Measurements from ENCODE around the gene KIF1B. TPM values are rescaled to one million over a fixed set of nuclear protein-coding genes. Genes with fewer than 3 reads are reported as not detected.
A peak's percentile ranks its signal among the peaks of the same experiment; 100 is the strongest.
"Not testable (repeated sequence)": the region's sequence is repeated elsewhere in the genome, so short reads cannot be mapped to it uniquely, and the experiment has no call there.

The KIF1B gene
- total and polyA plus RNA-seq, 8 donors, result 4.0 to 82.2 (median 26.3) TPM

DNA sequence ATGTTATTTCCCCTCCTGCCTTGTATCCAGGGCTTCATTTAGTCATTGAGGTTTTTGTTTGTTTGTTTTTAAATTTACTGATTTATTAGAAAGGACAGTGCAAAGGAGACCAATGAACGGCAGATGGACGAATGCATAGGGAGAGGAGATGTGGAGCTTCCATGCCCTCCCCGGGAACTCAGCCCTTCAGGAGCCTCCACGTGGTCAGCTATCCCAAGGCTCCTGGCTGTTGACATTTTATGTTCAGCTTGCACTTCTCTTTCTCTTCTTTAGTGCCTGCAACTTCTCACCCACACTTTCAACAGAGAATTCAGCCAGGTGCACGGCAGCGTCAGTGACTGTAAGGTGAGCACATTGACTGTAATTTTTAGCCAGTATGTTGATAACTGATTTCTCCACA lies 157.8 kb downstream of the KIF1B start:
- WGBS, 5 donors, result 78 to 89% (median 87%) methylated on average over 6 of the region's 6 CpGs
- H3K36me3 ChIP-seq, result peaks cover 41 to 99% (median 94%) of the 10 kb centered on the region in 4 donors
- intact Hi-C loops (cut with DNase I; ENCODE audit: low total_unique reads), result no loop called here

DNA sequence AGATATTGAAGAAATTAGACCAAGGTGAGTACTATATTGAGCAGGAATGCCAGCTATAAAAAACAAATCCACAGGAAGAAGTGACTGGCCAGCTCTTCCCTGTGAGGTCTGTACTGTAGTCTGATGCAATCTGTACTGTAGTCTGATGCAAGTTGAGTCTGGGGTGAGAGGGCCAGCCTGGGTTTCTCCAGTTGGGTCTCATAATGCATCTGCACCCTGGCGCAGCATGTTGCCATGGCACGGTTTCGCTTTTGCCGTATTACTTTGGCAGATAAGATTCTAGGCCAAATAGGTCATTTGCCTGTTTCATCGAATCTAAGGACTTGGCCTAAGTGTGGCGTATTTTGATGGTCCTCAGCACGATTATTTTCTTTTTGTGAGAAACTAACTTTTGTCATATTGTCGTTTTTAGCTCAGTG lies 164.1 kb downstream of the KIF1B start:
- Histone ChIP-seq H3K27me3 (no peaks in the 10 kb centered on the region), H3K4me3 (no peak overlapping the region), H3K4me1 (peaks cover 0 to 11% (median 0%) of the 10 kb centered on the region in 4 donors), H3K27ac (no peak overlapping the region), H3K36me3 (peaks cover 40 to 92% (median 87%) of the 10 kb centered on the region in 4 donors), H3K9me3 (no peaks in the 10 kb centered on the region)
- no peak for DNase-seq
- intact Hi-C loops (cut with DNase I; ENCODE audit: low total_unique reads), result no loop called here
- TF ChIP-seq EP300 (IDR thresholded peaks at IDR 0.05) (no peak), POLR2A (IDR thresholded peaks at IDR 0.05) (no peak), POLR2AphosphoS5 (IDR thresholded peaks at IDR 0.05) (no peak)
- TF ChIP-seq, protein P1, sequence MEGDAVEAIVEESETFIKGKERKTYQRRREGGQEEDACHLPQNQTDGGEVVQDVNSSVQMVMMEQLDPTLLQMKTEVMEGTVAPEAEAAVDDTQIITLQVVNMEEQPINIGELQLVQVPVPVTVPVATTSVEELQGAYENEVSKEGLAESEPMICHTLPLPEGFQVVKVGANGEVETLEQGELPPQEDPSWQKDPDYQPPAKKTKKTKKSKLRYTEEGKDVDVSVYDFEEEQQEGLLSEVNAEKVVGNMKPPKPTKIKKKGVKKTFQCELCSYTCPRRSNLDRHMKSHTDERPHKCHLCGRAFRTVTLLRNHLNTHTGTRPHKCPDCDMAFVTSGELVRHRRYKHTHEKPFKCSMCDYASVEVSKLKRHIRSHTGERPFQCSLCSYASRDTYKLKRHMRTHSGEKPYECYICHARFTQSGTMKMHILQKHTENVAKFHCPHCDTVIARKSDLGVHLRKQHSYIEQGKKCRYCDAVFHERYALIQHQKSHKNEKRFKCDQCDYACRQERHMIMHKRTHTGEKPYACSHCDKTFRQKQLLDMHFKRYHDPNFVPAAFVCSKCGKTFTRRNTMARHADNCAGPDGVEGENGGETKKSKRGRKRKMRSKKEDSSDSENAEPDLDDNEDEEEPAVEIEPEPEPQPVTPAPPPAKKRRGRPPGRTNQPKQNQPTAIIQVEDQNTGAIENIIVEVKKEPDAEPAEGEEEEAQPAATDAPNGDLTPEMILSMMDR (IDR thresholded peaks at IDR 0.05), result no peak
- 86 to 90% (median 89%) methylated on average over 8 of the region's 8 CpGs for WGBS, 5 donors

More for the DNA sequence above, 157.8 kb downstream of the KIF1B start:
- no peak for DNase-seq
- no peak overlapping the region for H3K27ac ChIP-seq
- H3K4me1 ChIP-seq, result no peaks in the 10 kb centered on the region
- no peaks in the 10 kb centered on the region for H3K9me3 ChIP-seq
- no peaks in the 10 kb centered on the region for H3K27me3 ChIP-seq
- TF ChIP-seq POLR2AphosphoS5 (IDR thresholded peaks at IDR 0.05) (no peak), POLR2A (IDR thresholded peaks at IDR 0.05) (no peak), EP300 (IDR thresholded peaks at IDR 0.05) (no peak)
- TF ChIP-seq, protein P1 (IDR thresholded peaks at IDR 0.05), result no peak
- no peak overlapping the region for H3K4me3 ChIP-seq

DNA sequence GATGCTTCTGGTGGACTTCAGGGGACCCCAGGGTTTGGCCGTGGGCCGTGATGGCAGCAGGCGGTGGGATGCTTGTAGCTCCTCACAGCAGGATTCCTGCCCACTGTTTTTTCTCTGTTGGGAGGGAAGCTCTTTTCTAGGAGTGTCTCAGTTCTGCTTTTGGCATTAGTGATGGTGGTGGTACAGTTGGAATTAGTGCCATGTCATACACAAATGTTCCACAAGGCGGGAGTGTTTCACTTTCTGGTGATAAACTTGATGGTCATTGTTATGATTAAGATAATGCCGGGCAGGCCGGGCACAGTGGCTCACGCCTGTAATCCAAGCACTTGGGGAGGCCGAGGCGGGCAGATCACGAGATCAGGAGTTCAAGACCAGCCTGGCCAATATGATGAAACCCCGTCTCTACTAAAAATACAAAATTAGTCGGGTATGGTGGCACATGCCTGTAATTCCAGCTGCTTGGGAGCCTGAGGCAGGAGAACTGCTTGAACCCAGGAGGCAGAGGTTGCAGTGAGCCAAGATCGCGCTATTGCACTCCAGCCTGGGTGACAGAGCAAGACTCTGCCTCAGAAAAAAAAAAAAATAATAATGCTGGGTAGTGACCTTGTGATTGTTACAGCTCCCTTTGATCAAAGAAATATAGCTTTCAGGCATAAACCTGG lies 167.1 kb downstream of the KIF1B start:
- H3K9me3 ChIP-seq, H3K27me3 ChIP-seq, H3K4me3 ChIP-seq: not testable (repeated sequence)
- H3K4me1 ChIP-seq, result peaks cover 0 to 16% (median 2%) of the 10 kb centered on the region in 4 donors
- H3K27ac ChIP-seq, result peak overlapping the region; percentile 4 to 76 (median 68)
- intact Hi-C loops (cut with DNase I; ENCODE audit: low total_unique reads), result loop anchor here (5.0 kb wide), 1 partner anchor 50 kb away; no protein-coding TSS in a partner anchor
- H3K36me3 ChIP-seq, result peaks cover 30 to 68% (median 61%) of the 10 kb centered on the region in 4 donors
- TF ChIP-seq, protein P1 (IDR thresholded peaks at IDR 0.05), result peak in 5 of 7 experiments; percentile 74 to 93 (median 82)
- peak in 1 of 3 donors; percentile 53 for TF ChIP-seq POLR2AphosphoS5 (IDR thresholded peaks at IDR 0.05)
- 33 to 42% (median 36%) methylated on average over 14 of the region's 14 CpGs for WGBS, 5 donors
- DNase-seq, result peak; percentile 77 to 83

DNA sequence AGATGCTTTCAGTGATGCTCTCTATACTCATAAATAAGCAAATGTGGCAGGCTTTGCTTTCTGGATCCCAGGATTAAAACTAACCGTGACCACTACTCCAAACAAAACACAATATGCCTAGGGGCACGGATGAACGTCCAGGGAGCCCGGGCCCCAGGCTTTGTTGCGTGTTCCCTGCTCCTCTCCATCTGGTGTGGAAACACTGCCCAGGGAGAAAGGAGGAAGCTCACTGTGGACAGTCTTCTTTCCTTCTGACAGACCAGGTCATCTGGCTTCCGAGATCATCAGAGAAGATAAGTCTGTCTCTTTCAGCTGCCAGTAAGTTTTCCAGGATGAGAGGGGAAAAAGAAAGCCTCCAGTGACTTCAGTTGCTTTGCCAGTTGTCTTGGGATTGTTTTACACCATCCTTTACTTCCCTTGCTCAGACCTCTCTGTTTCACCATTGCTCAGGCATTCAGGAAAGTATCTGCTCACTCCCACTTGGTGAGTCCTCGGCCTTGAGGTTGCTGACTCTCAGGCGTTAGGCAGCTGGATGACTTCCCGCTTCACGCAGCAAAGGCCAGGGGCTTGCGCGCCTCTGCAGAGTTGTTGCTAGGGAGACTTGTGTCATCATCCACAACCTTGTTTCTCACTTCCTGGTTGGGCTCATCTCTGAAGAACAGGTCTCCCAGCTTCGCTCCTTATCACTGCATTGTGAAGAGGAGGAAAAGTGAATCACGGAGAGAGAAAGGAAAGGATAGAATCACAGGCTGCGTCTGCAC lies 167.9 kb downstream of the KIF1B start:
- H3K27me3 ChIP-seq, result no peaks in the 10 kb centered on the region
- H3K27ac ChIP-seq, result peak overlapping the region in 3 of 5 donors; percentile 68 to 76 (median 73)
- peaks cover 0 to 16% (median 2%) of the 10 kb centered on the region in 4 donors for H3K4me1 ChIP-seq
- TF ChIP-seq, protein P1 (IDR thresholded peaks at IDR 0.05), result no peak
- no peak for TF ChIP-seq EP300 (IDR thresholded peaks at IDR 0.05)
- no peak for TF ChIP-seq POLR2A (IDR thresholded peaks at IDR 0.05)
- TF ChIP-seq POLR2AphosphoS5 (IDR thresholded peaks at IDR 0.05), result no peak
- 77 to 87% (median 80%) methylated on average over 15 of the region's 15 CpGs for WGBS, 5 donors
- peaks cover 29 to 68% (median 55%) of the 10 kb centered on the region in 4 donors for H3K36me3 ChIP-seq
- H3K9me3 ChIP-seq, result no peaks in the 10 kb centered on the region
- no peak overlapping the region for H3K4me3 ChIP-seq
- DNase-seq, result peak; percentile 30 to 65
- intact Hi-C loops (cut with DNase I; ENCODE audit: low total_unique reads), result loop anchor here (5.0 kb wide), 1 partner anchor 49 kb away; no protein-coding TSS in a partner anchor
